Stimulated activated CD4-positive, alpha-beta T cell treated with anti-CD3 and anti-CD28 coated beads, Interleukin-1b, Interleukin-23, amount 100 ng/mL, for 1 hour (primary cell): ENCODE results near the gene DPP10.

Source experiments
- DNase-seq, 2 donors: peaks; one replicate each; pipeline ENCODE4 v3.0.0-alpha.2; 2020; ENCODE audit warnings: low read depth in 2 of 2

Gene DPP10

DNA sequence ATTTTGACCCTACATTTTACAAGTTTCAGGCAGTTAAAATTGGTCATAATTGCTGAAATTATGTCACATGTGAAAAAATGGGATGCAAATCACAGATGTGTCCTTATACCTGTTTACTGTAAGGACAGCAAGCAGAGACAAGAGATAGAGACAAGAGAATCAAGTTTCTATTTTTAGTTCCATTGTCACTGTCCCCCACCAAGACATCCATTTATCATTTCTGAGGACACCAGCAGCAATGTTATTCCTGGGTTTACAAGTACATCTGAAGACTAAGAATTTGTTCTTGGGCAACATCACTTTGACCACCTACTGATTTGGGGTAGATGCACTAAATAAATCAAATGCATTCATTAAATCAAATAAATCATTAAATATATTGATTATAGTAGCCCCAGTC is 1111.7 kb downstream of the DPP10 start:
- no peak for DNase-seq

DNA sequence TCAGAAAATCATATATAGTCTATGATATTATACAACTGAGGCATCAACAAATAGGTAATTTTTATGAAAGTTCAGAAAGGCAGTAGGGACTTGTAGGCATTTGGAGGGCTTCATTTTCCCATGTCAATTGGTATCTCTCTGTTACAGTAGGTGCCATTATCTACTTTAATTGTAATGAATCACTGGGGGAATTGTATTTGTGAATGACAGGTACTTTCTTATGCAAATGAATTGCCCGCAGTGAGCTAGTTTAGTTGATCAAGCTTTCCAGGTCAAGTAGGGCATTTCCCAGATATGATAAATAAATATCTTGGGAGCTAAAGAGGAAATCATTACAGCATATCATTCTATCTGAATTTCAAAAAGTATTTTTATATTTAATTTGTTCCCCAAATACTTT is 1116.3 kb downstream of the DPP10 start:
- DNase-seq = no peak

DNA sequence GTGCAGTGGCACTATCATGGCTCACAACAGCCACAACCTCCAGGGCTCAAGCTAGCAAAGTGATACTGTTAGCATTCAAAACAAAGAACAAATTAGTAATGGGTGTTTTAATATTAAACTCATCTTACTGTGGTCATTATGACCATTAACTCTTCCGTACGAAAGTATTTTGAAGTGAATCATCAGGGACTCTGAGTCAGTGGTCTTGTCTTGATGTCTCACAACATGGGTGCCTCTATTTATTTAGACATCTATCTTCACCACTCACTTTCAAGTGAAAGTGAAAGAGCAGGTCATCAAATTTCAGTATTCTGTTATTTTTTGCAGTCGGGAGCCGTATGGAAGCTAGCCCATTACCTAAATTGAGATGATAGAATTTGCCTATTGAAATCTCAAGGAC is 1118.2 kb downstream of the DPP10 start:
- no peak for DNase-seq

DNA sequence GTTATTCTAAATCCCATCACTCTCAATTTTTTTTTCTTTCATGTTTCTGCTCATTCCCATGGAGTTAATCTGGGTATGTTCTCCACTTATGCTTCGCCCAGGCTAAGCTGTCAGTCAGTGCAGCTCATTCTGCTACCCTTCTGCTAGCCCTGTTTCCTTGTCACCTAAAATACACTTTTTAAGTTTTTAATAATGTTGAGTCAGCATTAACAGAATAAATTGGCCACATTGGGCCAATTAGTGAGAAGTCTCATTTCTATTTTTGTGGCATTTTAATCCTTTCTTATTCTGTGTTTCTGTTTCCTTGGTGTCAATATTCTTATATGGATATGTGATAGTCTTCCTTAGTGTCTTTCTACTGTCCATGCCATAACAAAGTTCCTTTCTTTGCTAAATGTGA is 1126.2 kb downstream of the DPP10 start:
- no peak for DNase-seq

DNA sequence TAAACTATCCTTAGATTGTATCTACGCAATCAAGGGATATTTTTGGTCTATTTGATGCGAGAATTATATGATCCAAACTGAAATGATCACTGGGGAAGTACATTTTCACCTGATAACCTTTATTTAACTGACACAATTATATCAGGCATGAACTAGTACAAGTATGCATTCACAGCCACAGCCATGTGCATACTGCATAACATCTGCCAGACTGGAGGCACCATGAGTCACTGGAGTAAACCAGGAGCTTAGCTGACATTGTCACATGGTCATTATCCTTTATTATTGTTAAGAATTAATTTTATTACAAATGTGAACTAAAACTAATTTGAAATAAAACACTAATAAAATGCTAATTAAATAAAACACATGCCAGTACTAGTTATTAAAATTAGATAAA is 1127.1 kb downstream of the DPP10 start:
- no peak for DNase-seq

DNA sequence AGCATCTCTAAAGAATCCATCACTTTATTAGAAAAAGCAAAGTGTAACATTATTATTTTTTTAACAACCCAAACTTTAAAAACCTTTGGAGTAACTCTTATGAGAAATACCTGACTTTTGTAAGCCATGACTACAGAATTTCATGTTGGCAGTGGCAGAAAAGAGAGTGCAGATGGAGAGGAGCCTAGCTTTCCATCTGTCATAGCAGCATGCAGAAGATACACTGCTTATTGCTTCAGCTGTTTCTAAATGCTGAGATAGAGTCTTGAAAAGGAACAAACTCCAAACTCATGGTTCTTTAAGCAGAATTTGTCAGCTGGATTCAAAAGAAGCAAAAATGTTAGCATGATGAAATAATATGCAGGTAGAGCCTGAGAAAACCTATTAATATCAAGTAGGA is 1130.3 kb downstream of the DPP10 start:
- DNase-seq = no peak

DNA sequence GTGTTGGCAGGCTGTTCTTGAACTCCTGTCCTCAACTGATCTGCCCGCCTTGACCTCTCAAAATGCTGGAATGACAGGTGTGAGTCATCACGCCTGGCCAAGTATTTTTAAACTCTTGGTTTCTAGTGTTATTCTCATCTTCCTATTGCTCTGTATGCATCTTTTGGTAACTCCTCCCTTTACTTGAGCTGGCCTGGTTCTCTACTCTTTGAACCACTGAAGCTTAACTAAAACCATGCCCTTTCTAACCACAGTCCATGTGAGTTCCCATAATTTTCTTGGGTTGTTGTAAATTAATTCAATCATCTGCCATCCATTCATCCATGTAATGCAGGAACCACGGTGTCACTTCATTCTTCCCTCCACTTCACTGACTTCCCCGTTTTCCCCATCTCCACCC is 1131.3 kb downstream of the DPP10 start:
- no peak for DNase-seq

DNA sequence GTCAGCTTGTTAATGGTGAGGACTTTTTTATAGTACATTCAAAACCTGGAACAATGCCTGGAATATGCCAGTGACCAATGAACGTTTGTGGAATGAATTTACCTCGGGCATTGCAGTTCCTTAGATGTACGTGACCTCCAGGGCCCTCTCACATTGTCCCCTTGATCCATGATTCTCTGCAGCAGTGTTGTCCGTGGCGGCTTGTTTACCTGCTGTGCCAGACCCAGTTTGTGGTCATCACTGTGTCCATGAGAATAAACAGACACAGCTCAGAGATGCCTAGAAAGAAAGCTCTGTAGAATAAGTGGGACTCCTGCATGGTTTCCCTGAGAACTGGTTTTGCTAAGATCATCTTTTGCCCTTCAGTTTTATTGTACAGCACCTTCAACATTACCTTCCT is 1132.2 kb downstream of the DPP10 start:
- no peak for DNase-seq

DNA sequence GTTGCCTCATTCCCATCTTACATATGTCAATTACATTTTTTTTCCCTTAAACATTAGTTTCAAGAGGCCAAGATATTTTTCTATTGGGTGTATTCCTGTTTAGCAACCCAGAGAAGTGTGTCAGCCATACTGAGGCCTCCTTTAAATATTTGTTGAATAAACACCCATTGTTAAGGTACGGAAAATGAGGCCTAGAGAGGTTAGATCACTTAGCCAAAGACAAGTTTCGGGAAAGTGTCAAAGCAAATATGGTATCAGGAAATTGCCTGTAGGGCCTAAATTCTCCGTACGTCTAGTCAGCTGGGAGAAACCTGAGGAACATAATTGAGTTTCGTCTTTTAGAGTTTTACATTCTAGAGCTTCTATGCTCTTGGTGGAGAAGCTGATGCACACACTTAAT is 1138.3 kb downstream of the DPP10 start:
- no peak for DNase-seq

DNA sequence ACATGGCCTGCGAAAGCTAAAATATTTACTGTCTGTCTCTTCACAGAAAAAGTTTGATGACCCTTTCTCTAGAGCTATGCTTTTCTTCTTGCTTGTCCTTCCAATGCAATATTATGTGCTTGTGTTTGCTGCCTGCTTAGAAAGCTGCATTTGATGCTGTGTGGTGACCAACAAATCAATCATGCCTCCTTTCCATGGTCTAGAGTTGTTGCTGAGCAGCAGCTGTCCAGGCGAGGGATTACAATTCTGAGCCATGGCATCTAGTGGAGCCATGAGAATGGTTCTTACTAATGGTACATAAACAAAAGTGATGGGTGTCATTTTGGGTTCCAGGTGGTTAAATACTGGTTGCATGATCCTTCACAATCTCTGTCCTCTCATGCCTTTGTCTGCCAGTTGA is 1142.1 kb downstream of the DPP10 start:
- DNase-seq = no peak

DNA sequence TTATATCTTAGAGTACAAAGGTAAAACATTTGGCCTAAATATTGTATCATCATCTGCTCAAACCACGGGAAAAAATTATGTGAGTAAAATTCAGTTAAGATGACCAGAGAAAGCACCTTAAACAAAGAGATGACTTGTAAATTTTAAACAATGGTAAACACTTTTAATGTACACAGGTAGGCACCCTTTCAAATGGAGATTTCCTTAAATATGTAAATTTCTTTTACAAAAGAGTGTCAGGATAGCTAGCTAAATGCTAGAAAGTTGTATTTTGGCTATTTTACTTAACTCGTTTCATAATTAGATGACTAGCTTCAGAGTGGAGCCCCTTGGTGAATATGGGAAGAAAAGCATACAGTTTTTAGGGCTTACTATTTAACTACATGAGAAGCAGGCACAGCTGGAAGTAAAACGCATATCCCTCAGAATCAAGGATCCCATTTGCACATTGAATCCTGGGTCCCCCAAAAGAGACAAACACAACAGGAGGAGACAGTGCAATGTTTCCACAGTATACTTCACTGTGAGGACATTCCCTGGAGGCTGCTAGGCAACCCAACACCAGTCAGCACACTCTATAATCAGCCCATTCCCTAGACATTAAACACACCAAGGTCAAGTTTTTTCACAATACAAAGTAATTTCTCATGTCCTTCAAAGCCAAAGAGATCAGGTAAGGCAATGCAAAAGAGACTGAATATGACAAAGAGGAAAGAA is 1154.4 kb downstream of the DPP10 start:
- DNase-seq = no peak

DNA sequence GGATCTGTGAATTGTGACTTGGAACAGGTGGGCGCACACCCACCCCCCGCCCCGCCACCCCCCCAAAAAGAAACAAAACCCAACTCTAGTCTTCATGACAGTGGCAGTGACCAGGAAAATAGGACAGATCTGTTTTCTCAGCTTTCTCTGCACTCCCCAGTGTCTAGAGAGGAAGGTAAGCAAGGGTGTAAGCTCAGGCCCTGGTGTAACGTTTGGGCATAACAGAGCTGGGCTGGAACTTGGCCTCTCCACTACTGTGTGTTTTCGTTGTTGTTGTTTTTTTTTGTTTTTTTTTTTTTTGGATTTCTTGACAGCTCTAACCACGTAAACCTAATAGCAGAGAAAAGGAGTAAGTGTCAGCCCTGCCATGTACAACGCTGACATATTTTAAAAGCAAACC is 1160.8 kb downstream of the DPP10 start:
- no peak for DNase-seq

DNA sequence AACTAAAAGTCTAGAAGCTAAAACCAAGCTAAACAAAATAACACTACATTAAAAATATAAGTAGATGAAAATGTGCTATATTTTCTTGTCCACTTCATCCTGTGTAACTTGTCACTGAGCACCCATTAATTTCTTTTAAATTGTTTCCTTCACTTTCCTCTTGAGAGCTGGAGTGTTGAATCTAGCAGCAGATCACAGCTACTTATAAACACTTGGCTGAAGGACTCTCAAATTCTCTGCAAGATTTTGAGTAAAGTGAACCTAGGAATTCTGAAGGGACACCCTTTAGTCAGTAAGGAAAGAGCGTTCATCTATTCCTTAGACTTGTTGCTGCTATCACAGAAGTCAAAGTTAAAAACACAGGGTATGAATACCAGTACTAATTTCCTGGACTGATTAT is 1163.9 kb downstream of the DPP10 start:
- no peak for DNase-seq

DNA sequence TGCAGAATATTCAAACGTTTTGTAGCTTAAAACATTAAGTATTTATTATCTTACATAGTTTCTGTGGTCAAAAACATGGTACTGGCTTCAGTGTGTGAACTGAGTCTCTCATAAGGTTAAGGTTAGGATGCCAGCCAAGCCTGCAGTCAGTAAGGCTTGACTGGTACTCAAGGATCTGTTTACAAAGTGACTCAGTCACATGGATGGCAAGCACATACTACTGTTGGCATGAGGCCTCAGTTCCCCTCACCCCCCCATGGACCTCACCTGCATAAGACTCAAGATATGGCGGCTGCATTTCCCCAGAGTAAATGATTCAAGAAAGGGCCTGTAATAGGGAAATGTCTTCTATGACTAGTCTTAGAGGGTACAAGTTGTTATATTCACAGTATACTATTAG is 1167.5 kb downstream of the DPP10 start:
- no peak for DNase-seq

DNA sequence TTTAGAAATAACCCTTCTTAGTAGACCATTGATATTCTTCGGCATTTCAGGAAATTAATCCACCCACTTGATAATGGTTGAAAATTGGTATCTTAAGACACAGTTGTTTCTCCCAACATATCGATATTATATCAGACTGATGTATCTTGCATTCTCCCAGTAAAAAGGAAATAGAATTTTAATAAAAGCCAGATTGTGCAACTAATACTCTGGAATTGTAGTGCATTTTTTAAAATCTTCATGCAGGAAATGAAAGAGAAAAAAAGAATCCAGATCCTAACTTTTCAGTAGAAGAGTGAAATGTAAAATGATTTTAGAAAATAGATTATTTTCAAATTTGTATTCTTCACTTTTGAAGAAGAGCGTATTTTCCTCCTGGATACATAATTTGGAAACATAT is 1168.4 kb downstream of the DPP10 start:
- DNase-seq = no peak

DNA sequence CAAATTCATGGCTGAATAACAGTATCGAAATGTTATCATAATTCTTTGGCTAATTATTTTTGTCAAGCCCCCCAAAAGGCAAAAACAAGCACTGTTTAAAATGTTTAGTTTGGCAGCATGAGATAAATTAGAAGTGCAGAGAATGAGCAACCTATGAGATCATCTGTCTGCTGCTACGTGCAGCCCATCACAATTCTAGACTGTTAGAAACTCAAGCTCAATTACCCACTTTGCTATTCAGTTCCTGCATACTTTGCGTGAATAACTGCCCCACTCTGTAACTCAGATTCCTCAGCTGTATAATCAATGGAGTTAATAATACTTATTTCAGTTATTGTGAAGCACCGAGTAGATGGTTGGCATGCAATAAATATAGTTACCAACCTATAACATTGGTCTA is 1181.9 kb downstream of the DPP10 start:
- no peak for DNase-seq

DNA sequence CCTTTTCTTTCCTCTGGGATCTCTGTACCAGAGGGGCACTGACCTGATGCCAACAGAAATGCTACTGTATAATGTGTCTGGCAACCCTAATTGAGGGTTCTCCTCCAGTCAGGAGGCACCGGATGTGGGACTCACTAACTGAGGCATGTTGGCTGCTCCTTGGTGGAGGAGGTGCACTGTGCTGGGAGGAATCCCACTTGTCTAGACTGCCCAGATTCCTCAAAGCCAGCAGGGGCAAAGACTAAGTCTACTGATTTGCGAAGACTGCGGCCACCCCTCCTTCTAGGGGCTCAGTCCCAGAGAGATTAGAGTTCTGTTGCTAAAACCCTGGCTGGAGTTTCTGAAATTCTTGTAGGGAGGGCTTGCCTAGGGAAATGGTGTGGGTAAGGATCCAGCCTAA is 1192.1 kb downstream of the DPP10 start:
- no peak for DNase-seq

DNA sequence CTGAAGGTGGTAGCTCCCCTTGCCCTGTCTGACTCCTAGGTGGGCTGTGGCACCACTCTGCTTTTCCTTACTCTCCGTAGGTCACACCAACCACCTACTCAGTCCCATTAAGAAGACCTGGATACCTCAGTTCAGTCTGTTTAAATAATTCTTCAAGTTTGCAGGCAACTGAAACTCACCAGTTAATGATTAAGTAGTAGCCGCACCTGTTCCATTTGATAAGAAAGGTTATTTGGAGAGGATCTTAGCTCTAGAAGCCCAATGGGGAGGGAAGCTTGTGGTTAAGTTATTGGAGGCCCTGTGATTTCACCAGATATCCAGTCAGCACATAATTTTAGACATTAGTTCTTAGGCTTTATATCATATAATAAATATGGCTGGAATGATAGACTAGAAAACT is 1193.0 kb downstream of the DPP10 start:
- no peak for DNase-seq

DNA sequence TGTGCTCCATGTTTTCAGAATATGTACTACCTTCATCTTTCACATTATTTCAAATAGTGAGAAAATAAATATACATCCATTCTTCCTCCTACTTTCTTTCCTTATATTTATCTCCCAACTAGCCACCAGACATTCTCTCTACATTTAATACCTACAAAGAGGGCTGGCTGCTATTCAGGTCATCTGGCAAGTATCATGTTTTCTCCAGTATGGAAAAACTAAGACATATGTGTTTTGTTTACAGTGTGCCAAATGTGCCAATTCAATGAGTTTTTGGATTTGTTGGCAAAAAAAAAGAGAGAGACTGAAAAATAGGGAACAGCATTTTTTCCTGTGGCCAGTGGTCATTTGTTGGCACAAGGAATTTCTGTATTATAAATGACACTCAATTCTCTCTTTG is 1207.3 kb downstream of the DPP10 start:
- no peak for DNase-seq

DNA sequence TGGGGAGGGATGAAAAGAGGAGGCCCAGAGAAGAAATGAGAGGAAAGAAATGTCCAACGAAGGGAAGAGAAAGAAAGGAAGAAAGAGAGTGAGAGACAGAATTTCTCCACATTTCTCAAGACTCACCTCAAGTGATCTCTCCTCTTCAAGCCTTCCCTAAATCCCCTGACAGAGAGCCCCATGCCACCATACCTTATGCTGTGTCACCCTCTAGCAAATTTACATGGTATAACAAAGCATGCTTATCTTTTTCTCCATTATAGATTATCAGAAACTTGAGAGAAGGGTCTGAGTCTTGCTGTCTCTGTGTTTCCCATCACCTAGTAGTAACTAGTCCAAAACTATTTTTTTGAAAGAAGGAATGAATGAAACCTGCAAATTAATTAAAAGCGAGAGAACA is 1208.4 kb downstream of the DPP10 start:
- no peak for DNase-seq

DNA sequence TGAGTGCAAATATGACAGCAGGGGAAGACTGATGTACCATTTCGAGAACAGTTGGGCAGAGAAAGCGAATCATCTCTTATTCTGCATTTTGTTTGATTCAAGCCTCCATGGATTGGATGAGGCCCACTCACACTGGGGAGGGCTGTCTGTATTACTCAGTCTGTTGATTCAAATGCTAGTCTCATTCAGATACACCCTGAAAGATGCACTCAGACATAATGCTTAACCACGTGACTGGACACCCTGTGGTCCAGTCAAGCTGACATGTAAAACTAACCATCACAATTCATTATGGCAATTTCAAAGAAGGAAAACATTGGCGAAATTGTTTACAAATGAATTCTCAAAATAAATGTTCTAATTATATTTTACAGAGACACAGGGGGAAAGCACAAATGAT is 1210.2 kb downstream of the DPP10 start:
- DNase-seq = no peak

DNA sequence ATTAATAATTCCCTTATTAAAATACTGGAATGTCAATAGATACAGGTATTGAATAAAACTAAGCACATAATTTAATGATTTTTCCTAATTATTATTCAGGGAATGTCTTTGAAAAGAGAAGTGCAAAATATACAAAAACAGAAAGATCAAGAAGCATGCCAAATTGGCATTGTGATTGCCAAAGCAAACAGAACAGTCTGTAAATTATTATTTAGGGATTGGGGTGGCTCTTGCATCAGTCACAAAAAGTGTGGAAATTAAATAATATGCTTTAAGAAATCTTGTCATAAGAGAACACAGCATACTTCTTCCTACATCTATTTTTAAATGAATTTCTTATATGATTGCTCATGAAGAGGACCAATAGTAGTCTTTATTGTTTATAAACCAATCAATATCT is 1211.9 kb downstream of the DPP10 start:
- no peak for DNase-seq

DNA sequence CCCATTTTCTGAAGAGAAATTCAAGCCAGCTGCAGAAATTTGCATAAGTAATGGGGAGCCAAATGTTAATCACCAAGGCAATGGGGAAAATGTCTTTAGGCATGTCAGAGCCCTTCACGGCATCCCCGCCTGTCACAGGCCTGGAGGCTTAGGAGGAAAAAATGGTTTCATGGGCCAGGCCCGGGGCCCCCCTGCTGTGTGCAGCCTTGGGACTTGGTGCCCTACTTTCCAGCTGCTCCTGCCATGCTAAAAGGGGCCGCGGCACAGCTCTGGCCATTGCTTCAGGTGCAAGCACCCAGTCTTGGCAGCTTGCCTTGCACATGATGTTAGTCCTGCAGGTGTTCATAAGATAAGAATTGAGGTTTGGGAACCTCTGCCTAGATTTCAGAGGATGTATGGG is 1235.7 kb downstream of the DPP10 start:
- DNase-seq = no peak

DNA sequence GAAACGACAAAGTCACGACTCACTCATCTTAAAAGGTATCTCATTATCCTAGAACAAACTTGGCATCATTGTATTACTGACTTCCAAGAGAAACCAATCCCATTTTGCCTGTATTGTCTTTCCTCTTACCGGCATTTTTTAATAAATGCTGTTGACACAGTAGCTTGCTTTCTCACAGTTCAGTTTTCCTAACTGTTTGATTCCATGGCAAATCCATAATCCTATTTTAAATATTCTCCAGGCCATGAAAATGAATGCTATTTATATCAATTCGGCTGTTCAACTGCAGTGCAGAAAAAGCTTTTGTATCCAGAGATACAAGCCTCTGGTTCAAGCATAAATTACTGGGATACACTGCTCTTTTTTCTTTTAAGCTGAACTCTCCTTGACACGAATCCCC is 1241.9 kb downstream of the DPP10 start:
- DNase-seq = no peak

DNA sequence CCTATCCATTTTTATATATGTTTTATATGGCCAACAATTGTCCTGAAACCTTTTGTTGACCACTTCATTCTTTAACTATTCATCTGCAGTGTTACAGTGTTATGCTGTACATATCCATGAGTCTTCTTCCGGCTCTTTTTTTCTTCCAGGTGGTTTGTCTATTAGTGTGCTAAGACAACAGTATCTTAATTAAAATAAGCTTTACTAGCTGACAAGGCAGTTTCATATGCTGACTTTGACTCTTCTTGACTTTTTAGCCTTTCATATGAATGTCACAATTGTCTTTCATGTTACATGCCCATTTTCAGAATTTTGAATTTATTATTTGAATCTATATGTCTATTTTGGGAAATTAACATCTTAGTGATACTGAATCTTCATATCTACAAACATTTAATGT is 1249.0 kb downstream of the DPP10 start:
- no peak for DNase-seq
